ENCODE data around the gene ACTL7A.

The ACTL7A gene

DNA sequence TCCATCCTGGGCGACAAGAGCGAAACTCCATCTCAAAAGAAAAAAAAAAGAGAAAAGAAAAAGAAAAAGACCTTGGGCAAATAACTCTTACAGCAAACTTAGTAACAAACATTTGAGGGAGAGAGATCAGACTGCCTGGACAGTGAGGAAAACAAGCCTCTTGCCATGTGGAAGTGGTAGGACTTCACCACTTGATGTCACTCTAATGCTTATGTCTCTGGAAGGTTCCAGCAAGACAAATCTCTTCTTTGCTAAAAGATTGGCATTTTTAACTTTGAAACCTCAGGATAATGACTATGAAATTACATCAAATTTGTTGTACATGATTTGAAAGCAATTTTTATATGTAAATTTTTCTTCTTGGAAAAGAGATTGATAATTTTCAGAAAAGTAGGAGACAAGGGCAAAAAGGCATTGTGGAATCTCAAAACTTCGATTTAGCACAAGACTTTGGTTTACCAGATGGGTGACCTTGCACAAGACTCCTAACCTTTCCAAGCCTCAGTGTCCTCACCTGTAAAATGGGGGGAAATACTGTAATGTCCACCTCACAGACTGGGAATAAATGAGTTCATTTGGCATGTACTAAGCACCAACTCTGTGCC is 11.7 kb upstream of the ACTL7A start:
- DNase-seq (ENCODE audit: low read depth) = no peak

DNA sequence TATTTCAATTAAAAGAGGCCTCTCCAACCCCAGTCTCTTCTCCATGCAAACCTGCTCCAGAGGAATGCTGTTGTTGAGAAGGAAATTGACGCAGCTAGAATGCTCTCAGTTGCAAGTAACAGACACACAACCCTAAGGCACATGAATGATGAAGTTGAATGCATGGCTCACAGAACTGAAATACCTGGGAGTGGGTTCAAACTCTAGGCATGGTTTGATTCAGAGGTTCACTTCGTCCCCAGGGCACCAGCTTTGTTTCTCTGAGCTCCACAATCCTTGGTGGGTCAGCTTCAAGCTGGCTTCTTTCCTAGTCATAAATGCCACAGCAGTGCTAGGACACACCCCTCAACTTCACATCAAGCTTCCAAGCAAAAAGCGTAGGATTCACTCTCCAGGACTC is 10.9 kb upstream of the ACTL7A start:
- DNase-seq (ENCODE audit: low read depth) = no peak

DNA sequence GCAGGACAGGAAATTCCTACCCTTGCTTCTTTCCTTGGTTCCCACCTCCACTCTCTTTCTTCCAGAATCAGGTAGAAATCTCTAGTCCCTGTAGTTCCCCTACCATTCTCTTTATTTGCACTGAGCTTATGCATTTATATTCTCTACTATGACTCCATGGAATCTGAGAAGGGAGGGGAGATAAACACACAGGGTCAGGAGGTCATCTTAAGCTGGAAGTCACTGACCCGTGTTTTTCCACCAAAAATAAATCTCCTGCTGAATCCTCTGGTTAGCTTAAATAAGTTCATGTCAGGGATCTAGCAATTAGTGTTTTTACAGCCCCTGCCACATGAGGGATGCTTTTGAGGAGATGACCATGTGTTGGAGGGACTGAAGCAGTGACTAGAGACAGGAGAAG is 10.0 kb upstream of the ACTL7A start:
- DNase-seq (ENCODE audit: low read depth) = no peak

DNA sequence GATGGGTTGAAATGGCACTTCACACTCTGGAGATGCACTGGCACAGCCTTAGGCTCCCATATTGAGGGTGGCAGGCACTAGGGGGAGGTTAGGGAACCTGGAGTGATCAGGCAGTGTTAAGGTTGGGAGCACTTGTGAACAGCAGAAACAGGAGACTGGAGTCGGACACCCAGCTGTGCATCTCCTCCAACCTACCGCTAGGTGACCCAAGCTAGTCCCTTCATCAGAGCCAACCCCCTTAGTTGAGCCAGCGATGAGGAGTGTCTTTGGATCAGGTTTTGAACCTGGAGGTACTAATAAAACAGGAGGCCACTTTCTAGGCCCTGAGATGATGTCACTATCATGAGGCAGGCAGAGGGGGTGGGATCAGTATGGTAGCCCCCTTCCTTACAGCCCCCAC is 8.0 kb upstream of the ACTL7A start:
- no peak for DNase-seq (ENCODE audit: low read depth)

DNA sequence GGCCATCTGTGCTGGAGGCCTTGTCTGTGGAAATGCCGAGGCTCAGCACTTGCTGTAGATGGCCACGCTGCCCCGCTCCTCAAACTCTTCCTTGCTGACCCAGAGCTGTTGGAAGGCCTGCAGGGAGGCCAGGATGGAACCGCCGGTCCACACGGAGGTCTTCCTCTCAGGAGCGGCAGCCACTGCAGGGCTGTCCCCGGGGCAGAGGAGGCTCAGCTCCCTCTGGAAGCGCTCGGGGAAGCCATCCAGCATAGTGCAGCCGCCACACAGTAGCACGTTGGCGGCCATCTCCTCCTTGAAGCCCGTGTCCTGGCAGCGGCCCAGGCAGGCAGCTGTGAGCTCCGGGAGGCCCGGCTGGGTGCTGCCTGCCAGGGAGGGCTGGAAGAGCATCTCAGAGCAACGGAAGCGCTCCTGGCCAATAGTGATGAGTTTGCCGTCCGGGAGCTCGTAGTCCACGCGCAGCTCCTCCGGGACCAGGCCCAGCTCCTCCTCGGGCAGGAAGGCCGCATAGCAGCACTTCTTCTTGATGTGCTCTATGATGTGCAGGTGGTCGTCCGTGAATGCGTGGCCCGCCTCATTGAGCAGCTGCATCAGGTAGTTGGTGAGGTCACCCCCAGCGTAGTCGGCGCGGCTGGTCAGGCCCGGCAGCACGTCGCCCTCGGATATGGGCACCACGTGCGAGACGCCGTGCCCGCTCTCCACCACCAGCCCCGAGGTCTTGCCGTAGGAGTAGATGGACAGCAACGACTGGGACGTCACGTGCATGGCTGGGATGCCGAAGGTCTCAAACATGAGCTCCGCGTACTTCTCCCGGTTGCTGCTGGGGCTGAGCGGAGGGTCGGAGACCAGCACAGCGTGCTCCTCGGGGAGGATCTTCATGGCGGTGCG is 7.2 kb upstream of the ACTL7A start:
- DNase-seq (ENCODE audit: low read depth) = no peak

DNA sequence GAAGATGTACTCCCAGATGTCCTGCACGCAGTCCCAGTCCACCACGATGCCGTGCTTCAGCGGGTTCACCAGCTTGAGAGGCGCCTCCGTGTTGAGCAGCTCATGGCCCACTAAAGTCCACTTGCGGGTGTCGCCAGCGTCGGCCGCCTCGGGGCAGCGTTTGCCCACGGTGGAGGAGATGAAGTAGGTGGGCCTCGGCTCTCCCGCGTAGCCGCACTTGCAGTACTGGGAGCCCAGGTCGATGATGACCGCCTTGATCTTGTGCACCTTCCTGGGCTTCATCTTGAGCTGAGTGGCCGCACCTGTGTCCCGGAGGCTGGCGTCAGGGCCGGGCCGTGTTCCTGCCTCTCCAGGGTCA is 6.6 kb upstream of the ACTL7A start:
- no peak for DNase-seq (ENCODE audit: low read depth)

DNA sequence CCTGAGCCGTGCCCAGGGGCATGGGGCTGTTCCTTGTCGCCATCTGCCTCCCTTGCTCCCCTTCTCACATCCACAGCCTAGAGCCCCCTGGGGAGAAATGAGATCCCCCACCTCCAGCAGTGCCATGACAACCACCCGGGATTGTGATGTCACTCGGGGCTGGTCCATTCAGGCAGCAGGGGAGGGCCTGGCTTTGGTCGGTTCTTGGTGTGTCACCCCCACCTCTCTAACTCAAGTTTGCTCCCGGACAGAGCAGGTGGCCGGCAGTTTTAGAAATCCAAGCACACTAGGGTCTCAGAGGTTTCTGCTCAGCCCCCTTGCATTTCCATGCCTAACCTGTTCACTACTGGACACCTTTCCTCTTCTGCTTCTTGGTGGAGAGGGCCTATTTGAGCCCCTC is 6.2 kb upstream of the ACTL7A start, which contains the start of gene ACTL7B:
Gene ACTL7B (minus strand): TSS at position 99 of the 400 bp plus-strand sequence. CDS start 56 bp downstream, at position 43.
- DNase-seq (ENCODE audit: low read depth) = no peak

DNA sequence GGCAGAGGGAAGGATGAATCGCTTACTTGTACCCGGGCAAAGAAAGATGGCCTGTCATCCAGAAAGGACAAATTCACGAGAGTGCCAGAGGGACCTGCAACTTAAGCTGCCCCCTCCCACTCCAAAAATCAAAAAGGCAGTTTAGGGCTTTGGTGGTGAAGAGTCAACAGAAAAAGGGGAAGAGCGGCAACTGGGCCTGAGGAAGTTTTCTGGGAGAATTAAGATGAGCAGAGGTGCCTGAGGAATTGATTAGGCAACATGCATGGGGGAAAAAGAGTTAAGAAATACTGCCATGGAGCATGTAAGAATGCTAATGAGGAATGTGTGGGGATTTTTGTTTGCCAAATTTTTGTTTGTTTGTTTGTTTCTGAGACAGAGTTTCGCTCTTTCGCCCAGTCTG is 4.5 kb upstream of the ACTL7A start:
- DNase-seq (ENCODE audit: low read depth) = no peak

DNA sequence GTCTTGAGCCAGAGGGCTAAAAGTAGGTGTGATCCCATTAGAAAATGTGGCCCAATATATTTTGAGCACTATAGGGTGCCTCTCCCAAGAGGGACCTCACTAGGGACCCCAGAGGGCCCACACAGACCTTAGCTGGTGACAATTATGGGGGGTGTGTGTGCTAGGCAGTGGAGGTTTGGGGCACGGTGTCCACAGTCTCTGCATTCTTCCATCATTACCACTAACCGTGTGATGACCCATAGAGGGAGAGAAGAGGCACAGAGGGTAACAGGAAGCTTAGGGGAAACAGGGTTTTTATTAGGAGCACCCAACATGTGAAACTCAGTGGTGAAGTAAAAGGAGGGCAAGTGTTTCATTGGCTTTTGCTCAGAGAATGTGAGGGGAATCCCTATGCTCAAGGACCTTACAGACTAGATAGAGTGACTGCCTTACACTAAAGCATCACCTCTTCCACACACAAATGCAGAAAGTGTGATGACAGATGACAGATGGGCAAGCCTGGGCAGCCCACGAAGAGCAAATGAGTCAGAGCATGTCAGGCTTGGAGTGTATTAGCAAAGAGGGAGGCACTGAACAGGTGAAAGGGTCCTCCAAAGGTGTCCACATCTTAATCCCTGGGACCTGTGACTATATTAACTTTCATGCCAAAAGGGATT is 2.5 kb upstream of the ACTL7A start:
- DNase-seq (ENCODE audit: low read depth) = no peak

DNA sequence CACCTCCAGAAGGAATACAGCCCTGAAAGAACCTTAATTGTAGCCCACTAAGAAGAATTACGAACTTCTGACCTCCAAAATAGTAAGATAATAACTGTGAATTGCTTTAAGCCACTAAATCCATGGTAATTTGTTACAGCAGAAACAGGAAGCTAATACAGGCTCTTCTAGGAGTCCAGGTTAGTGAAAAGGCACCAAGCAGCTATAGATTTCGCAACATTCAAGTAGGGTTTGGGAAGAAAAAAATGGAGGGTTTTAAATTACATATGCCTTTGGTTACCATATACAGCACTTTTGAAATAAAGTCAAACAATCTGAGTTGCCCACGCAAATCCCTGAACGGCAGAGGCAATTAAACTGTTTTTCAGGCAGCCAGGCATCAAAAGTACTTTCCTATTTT is 1.7 kb upstream of the ACTL7A start:
- no peak for DNase-seq (ENCODE audit: low read depth)

DNA sequence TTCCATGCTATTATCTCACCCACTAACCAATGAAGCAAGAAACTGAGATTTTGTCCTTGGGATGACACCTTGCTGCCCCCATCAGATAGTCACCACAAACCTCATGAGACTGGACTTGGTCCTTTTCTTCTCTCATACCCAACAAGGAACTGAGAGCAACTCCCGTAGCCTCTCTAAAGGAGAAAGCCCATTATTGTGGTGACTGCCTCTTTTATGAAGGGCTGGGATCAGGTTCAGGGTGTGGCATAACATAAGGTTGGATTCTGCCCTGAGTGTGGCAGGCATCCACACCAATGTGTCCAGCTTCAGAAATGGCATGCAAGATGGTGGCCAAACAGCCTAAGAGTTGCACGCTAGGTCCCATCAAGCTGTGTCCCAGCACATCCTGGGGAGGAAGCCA is 1.3 kb upstream of the ACTL7A start:
- DNase-seq (ENCODE audit: low read depth) = no peak

DNA sequence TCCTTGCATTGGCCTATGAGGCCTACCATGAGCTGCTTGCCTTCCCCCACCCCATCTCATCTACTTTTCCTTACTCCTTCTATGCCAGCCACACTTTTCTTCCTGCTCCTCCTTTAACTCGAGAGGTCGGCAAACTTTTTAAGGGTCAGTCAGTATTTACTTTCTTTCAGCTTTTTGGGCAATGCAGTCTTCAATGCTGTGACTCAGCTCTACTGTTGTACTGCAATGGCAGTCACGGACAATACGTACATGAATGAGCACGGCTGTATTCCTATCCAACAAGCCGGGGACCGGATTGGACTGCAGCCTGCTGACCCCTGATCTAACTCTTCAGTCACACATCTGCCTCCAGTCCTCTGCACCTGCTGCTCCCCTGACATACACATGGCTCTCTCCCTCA is 602 bp upstream of the ACTL7A start:
- DNase-seq (ENCODE audit: low read depth) = no peak

DNA sequence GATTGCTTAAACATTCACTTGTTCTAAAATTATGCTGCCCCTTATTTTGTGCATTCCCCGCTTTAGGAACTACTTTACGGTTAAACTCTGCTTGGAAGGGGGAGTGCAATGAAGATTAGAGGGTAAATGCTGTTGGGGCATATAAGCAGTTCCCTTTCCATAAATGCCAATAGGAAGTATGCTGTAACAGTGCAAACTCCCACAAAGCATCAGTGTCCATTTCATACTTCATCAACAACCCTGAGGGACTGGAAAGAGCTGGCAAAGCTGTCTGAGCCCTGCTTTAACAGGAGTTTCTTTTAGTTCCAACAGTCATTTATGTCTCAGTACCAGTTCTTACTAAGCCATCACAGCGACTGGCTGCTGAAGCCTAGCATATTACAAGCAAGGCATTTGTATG is 1.8 kb downstream of the ACTL7A start:
- no peak for DNase-seq (ENCODE audit: low read depth)

DNA sequence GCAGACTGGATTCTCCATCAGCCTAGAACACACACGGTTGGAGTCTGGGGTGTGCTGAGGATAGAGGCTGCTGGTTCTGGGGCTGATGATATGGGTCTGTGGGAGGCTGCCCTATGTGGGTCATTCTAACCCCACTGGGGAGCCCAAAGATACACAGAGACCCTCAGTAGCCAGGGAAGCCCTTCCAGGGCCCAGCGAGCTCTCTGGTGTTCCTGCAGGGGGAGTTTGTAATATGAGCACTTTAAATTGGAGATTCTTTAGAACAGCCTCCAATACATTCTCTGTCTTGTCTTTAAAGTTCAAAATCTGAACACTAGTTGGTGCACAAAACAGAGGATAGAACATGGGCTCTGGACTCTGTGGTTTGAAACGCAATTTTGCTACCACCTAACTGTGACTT is 2.4 kb downstream of the ACTL7A start:
- no peak for DNase-seq (ENCODE audit: low read depth)

DNA sequence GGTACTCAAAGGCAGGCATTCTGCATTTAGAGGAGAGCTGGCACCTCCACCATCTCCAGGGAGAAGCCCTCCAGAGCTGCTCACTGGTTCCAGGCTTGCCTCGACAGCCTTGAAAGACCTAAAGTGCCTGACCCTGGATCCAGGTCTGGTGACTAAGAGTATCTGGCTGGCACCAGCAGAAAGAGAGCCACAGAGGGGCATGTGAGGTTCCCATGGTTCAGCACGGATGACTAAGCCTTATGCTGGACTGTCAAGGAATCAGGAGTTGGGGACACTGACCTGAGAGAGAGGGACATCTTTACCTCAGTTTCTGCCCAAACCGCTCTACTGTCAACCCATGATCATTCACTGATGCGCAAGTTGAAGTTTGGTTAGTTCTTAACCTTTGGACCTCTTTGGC is 3.0 kb downstream of the ACTL7A start:
- no peak for DNase-seq (ENCODE audit: low read depth)

DNA sequence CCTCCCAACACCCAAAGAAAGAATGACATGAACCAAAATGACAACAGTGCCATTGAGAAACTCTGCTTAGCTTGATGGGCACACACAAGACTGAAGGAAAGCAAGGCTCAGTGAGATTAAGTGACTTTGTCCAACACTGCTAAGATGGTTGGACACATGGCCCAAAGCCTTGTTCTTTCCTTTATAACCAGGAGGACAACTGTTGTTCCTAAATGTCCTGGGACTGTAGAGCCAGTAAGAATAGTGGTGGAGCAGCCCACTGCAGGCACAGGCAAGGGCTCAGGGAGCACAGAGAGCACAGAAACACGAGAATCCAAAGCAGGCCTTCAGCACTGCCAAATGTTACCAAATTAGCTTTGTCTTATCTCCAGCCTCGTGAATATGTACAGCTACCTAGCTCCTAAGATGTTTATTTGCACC is 3.9 kb downstream of the ACTL7A start:
- DNase-seq (ENCODE audit: low read depth) = no peak

DNA sequence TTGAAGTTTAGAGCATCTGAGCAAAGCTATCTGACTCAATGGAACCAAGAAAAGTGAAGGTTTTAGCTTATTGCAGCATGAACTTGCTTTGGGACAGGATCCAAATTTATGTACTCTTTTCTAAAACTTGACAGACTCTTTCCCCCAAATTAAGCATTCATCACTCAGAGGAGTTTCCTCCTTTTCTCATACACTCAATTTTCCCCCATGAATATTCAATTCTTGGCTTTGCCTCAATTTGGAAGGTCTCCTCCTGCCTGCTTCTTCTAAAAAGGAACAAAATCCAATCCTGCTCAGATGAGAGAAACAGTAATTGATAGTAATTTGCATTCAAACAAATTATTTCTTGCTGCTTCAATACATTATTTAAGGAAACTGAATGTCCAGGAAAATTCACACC is 5.0 kb downstream of the ACTL7A start:
- DNase-seq (ENCODE audit: low read depth) = no peak

DNA sequence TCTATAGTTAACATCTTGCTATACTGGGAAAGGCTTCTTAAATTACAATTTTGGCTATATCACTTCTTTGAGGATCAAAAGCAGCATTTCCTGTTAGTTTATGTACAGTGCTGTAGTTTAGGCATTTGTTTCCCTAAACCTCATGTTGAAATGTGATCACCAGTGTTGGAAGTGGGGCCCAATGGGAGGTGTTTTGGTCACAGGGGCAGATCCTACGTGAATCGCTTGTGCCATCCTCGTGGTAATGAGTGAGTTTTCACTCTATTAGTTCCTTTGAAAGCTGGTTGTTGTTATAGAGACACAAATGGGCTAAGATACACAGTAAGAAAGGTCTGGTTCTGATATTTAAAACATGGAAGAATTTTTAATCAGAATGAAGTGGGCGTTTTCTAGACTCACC is 5.8 kb downstream of the ACTL7A start:
- no peak for DNase-seq (ENCODE audit: low read depth)

DNA sequence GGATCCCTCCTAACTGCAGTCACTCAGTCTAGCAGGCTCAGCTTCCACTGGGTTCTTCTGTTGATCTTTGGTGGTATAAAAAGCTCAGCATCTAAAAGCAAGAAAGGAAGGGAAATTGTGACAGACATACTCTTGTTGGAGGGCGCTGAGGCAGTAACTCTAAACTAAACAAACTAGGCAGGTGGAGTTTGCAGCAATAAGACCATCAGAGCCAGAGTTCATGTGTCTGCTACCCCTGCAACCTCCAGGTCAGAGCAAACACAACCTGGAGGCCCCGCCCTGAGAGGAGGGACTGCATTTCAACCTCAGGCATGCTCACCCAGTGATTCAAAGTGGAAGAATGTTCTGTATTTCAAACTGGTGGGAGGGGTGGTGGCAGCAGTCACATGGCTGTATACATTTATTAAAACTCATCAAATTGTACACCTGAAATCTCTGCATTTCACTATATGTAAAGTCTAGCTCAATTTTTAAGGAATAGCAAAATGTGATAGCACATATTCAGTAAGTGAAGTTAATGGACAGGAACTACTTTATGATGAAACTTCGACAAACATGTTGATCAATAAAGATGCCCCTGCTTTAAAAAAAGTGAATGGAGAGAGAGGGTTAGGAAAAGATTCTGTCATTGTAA is 7.1 kb downstream of the ACTL7A start:
- no peak for DNase-seq (ENCODE audit: low read depth)

DNA sequence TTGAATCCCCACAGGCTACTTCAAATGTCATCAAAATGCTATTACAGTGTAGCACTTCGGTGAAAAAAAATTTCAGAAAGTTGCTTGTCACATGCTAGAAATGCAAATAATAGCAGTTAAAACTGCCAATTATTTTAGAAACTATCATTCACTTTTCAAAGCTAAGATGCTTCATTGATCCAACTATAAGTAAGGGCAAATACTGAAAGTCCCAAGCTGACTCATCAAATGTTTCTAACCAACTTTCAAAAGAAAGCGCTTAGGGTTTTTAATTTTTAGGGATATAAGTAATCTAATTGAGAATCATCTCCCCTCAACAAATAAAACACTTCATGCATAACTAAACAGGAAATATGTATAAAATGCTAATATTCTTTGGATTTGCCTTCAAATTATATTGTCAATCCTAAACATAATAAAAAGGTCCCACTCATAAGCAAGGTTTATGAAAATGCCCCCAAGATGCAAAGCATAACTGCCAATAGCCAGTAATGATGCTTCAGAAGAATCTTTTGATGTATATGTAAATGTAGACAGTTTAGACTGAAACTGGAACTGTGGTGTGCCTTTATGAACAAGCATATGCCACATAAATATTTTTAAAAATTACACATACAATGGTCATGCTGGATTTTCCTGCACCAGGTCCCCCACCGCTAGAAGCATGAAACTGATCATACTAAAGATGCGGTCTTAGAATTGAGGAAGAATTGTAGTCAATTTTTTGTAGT is 12.2 kb downstream of the ACTL7A start:
- DNase-seq (ENCODE audit: low read depth) = no peak

DNA sequence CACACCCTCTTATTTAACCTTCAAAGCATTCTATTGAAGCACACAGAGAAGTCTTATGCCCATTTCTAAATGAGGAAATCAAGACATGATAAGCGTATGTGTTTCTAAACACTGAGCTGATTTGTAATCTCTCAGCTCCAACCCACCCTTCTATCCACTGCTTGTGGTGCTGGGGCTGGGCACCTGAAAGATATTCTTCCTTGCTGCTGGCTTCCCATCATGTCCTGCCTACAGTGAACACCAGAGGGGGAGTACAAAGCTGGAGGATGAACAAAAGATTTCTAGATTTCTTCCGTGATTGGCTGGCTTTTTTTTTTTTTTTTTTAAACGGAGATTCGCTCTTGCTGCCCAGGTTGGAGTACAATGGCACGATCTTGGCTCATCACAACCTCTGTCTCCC is 14.4 kb downstream of the ACTL7A start:
- no peak for DNase-seq (ENCODE audit: low read depth)

DNA sequence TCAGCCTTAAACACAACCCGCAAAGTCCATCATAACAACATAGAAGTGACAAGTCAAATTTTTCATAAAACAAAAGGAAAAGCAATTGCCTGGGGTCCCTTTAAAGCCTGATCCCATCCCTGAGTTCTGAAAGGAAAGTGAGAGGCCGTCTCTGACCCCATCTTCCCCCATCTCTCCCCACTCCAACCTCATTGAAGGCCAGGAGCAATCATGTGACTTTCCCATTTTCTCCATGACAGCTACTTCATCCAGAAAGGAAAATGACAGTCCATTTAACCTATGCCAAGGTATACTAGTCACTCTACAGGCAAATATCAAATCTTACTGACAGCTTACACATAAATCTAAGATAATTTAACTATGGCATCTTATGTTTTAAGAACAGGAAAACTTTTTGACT is 15.5 kb downstream of the ACTL7A start:
- DNase-seq (ENCODE audit: low read depth) = no peak
